GM19452 (cell line): Measurements from ENCODE around the gene SH3RF3.

Experiments
- ATAC-seq: cut with Tn5 transposase; IDR thresholded peaks from one replicate; pipeline ENCODE4 v1.9.1; 2021; ENCODE audit not compliant: unreplicated experiment

Gene SH3RF3

GRCh38 chr2:109405873-109406272 lies 276.9 kb downstream of the SH3RF3 start:
- no peak for ATAC-seq

- ATAC-seq: no peak
These were observed 277.3 kb downstream of the SH3RF3 start for GRCh38 chr2:109406301-109406700.

- no peak for ATAC-seq
These were observed 278.5 kb downstream of the SH3RF3 start for GRCh38 chr2:109407276-109408042.

GRCh38 chr2:109408043-109408335 lies 279.0 kb downstream of the SH3RF3 start:
- ATAC-seq: no peak

GRCh38 chr2:109409321-109410038 lies 280.5 kb downstream of the SH3RF3 start:
- ATAC-seq: no peak

- ATAC-seq: no peak
These were observed 281.2 kb downstream of the SH3RF3 start for GRCh38 chr2:109410039-109410815.

- ATAC-seq: no peak
These were observed 282.8 kb downstream of the SH3RF3 start for GRCh38 chr2:109411640-109412325.

GRCh38 chr2:109415581-109416013 lies 286.6 kb downstream of the SH3RF3 start:
- ATAC-seq: no peak

GRCh38 chr2:109417701-109418335 lies 288.8 kb downstream of the SH3RF3 start:
- no peak for ATAC-seq

GRCh38 chr2:109418716-109419115 lies 289.7 kb downstream of the SH3RF3 start:
- ATAC-seq: no peak

GRCh38 chr2:109419171-109419756 lies 290.3 kb downstream of the SH3RF3 start:
- ATAC-seq: no peak

- ATAC-seq: no peak
These were observed 291.0 kb downstream of the SH3RF3 start for GRCh38 chr2:109419960-109420370.

GRCh38 chr2:109421101-109421500 lies 292.1 kb downstream of the SH3RF3 start:
- ATAC-seq: no peak

- ATAC-seq: no peak
These were observed 292.6 kb downstream of the SH3RF3 start for GRCh38 chr2:109421642-109422041.

GRCh38 chr2:109422071-109422757 lies 293.2 kb downstream of the SH3RF3 start:
- no peak for ATAC-seq

- ATAC-seq: no peak
These were observed 293.9 kb downstream of the SH3RF3 start for GRCh38 chr2:109422758-109423500.

GRCh38 chr2:109423556-109424359 lies 294.8 kb downstream of the SH3RF3 start:
- no peak for ATAC-seq

GRCh38 chr2:109425411-109425810 lies 296.4 kb downstream of the SH3RF3 start:
- no peak for ATAC-seq
